HG02623 (cell line): Measurements from ENCODE around the gene GPRC5C.

Experiments
- ATAC-seq: cut with Tn5 transposase; IDR thresholded peaks from one replicate; pipeline ENCODE4 v1.9.1; 2021; ENCODE audit warnings: moderate library complexity; ENCODE audit not compliant: unreplicated experiment

The GPRC5C gene

GRCh38 chr17:74432766-74433391, 991 bp downstream of the GPRC5C start:
- ATAC-seq = no peak

- ATAC-seq = no peak
Measured at GRCh38 chr17:74433421-74434121, 1.7 kb downstream of the GPRC5C start.

GRCh38 chr17:74435775-74436359, 4.0 kb downstream of the GPRC5C start:
- no peak for ATAC-seq

GRCh38 chr17:74437702-74438101, 5.8 kb downstream of the GPRC5C start:
- no peak for ATAC-seq

GRCh38 chr17:74439691-74440567, 8.0 kb downstream of the GPRC5C start:
- no peak for ATAC-seq

GRCh38 chr17:74441537-74441936, 9.6 kb downstream of the GPRC5C start:
- ATAC-seq = no peak

- ATAC-seq = no peak
Measured at GRCh38 chr17:74442291-74442669, 10.4 kb downstream of the GPRC5C start.

- no peak for ATAC-seq
Measured at GRCh38 chr17:74442670-74443515, 11.0 kb downstream of the GPRC5C start.

GRCh38 chr17:74443516-74444296, 11.8 kb downstream of the GPRC5C start:
- ATAC-seq = no peak

GRCh38 chr17:74444406-74444805, 12.5 kb downstream of the GPRC5C start:
- ATAC-seq = no peak

GRCh38 chr17:74445158-74445557, 13.3 kb downstream of the GPRC5C start:
- no peak for ATAC-seq

- no peak for ATAC-seq
Measured at GRCh38 chr17:74446551-74447500, 14.9 kb downstream of the GPRC5C start.

GRCh38 chr17:74447628-74448159, 15.8 kb downstream of the GPRC5C start:
- ATAC-seq = no peak

- ATAC-seq = no peak
Measured at GRCh38 chr17:74448756-74449155, 16.9 kb downstream of the GPRC5C start.

GRCh38 chr17:74449306-74449705, 17.4 kb downstream of the GPRC5C start:
- ATAC-seq = no peak

GRCh38 chr17:74449773-74450172, 17.9 kb downstream of the GPRC5C start:
- no peak for ATAC-seq

- ATAC-seq = no peak
Measured at GRCh38 chr17:74450231-74450630, 18.3 kb downstream of the GPRC5C start.

GRCh38 chr17:74450925-74451403, 19.1 kb downstream of the GPRC5C start:
- no peak for ATAC-seq
